ENCODE measurements around the gene RAB3IL1. TPM values are rescaled to one million over a fixed set of nuclear protein-coding genes. Genes with fewer than 3 reads are reported as not detected.
A peak's percentile ranks its signal among the peaks of the same experiment; 100 is the strongest.

The RAB3IL1 gene
- total RNA-seq, 1 experiment from 2014 or later, result 18.1 TPM

DNA sequence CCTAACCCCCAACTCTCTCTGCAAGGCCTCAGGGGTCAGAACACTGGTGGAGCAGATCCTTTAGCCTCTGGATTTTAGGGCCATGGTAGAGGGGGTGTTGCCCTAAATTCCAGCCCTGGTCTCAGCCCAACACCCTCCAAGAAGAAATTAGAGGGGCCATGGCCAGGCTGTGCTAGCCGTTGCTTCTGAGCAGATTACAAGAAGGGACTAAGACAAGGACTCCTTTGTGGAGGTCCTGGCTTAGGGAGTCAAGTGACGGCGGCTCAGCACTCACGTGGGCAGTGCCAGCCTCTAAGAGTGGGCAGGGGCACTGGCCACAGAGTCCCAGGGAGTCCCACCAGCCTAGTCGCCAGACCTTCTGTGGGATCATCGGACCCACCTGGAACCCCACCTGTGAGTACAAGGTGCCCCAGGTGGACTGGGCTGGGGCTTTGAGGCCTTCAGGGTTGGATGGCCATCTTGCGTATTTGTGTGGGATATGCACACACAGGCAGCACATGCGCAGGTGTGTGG, 32.7 kb upstream of the RAB3IL1 start, which contains the start of gene BEST1:
Gene BEST1, plus strand, starts transcription at position 317 of the 513 bp plus-strand sequence. CDS start 1,456 bp downstream, outside the sequence.
- no peaks in the 10 kb centered on the region for H3K9me2 ChIP-seq (ENCODE audit: insufficient read depth)
- CTCF ChIA-PET, result interaction anchor here (0.7 to 6.4 kb wide), 8 partner anchors 9 to 158 kb away, joined by 3 to 162 read pairs (median 8); partner anchors contain the start of genes FEN1 and TMEM258
- peak within 1 kb of the TSS; percentile 32 for H2AFZ ChIP-seq (ENCODE audit: low read depth, low read length, poor library complexity, severe bottlenecking)
- H3K4me1 ChIP-seq (ENCODE audit: control insufficient read depth in 1 of 2, insufficient read depth in 2 of 2, low read length in 2 of 2), result peaks cover 4 to 13% of the 10 kb centered on the region in 2 experiments; a peak in 2 of 4 replicates
- no peak within 1 kb of the TSS for H3K4me3 ChIP-seq (replicated peaks in 1 of 2; ENCODE audit: low read depth in 1 of 2, low read length in 2 of 2)
- no peaks in the 10 kb centered on the region for H3K79me2 ChIP-seq (ENCODE audit: insufficient read depth, low read length)
- POLR2A ChIA-PET, result interaction anchor here (0.6 to 5.5 kb wide), 14 partner anchors 12 to 162 kb away, joined by 3 to 60 read pairs (median 6); partner anchors contain the start of gene FTH1
- RAD21 ChIA-PET (ENCODE audit: low non-redundant PET in 1 of 2, low total read pairs in 2 of 2, uncharacterized antibody in 2 of 2, unreplicated experiment in 2 of 2), result interaction anchor here (0.7 kb wide), 2 partner anchors 35 to 42 kb away, joined by 4 to 13 read pairs; no protein-coding TSS in a partner anchor
- DNase-seq (ENCODE audit: low read depth, low spot score), result no peak
- intact Hi-C loops (cut with micrococcal nuclease), result no loop called here
- TSS peak; percentile 92 for BruUV-seq (replicated peaks)
- no peak within 1 kb of the TSS for H3K4me2 ChIP-seq (ENCODE audit: low read length)
- no peak for ATAC-seq
- H3K9me3 ChIP-seq (ENCODE audit: control insufficient read depth in 1 of 2, insufficient read depth in 1 of 2, low read depth in 1 of 2, low read length in 2 of 2), result no peaks in the 10 kb centered on the region
- H3K27ac ChIP-seq (ENCODE audit: low read depth, low read length), result no peak within 1 kb of the TSS
- no peak for TF ChIP-seq ATF3 (IDR thresholded peaks at IDR 0.05)
- no peaks in the 10 kb centered on the region for H3K36me3 ChIP-seq (ENCODE audit: control insufficient read depth in 1 of 2, insufficient read depth in 2 of 2, low read length in 2 of 2)
- no peak within 1 kb of the TSS for H3K9ac ChIP-seq (ENCODE audit: low read length)
- H3K27me3 ChIP-seq (ENCODE audit: insufficient read depth, low read length), result no peaks in the 10 kb centered on the region
- no peaks in the 10 kb centered on the region for H4K20me1 ChIP-seq (ENCODE audit: insufficient read depth)

DNA sequence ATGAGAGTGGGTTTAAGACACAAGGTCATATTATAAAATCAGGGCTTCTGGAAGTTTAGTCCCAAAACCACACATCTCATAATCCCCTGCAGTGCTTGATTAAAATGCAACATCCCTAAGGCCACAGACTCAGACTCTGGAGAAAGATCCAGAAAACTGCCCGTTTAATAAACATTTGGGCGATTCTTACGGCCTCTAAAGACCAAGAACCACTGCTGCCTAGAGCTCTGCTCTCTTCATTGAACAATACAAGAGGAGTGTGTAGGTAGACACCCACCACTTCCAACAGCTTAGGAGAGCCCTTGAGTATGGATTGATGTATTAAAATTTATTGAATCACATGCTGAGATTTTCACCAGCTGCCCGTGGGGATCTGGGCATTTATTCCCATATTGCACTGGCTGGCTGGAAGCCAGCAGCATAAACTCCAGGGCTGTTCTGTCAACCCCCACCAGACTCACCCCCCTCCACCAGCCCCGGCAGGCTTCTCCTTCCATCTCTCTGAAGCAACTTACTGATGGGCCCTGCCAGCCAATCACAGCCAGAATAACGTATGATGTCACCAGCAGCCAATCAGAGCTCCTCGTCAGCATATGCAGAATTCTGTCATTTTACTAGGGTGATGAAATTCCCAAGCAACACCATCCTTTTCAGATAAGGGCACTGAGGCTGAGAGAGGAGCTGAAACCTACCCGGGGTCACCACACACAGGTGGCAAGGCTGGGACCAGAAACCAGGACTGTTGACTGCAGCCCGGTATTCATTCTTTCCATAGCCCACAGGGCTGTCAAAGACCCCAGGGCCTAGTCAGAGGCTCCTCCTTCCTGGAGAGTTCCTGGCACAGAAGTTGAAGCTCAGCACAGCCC, 32.0 kb upstream of the RAB3IL1 start:
- Histone ChIP-seq H3K9me3 (ENCODE audit: control insufficient read depth in 1 of 2, insufficient read depth in 1 of 2, low read depth in 1 of 2, low read length in 2 of 2) (no peaks in the 10 kb centered on the region), H3K36me3 (ENCODE audit: control insufficient read depth in 1 of 2, insufficient read depth in 2 of 2, low read length in 2 of 2) (no peaks in the 10 kb centered on the region), H3K4me1 (ENCODE audit: control insufficient read depth in 1 of 2, insufficient read depth in 2 of 2, low read length in 2 of 2) (peaks cover 4 to 13% of the 10 kb centered on the region in 2 experiments; a peak in 2 of 4 replicates), H3K27me3 (ENCODE audit: insufficient read depth, low read length) (no peaks in the 10 kb centered on the region), H3K9me2 (ENCODE audit: insufficient read depth) (no peaks in the 10 kb centered on the region), H3K79me2 (ENCODE audit: insufficient read depth, low read length) (no peaks in the 10 kb centered on the region), H2AFZ (ENCODE audit: low read depth, low read length, poor library complexity, severe bottlenecking) (peak overlapping the region; percentile 32), H3K4me2 (ENCODE audit: low read length) (no peak overlapping the region), H3K4me3 (replicated peaks in 1 of 2; ENCODE audit: low read depth in 1 of 2, low read length in 2 of 2) (no peak overlapping the region), H4K20me1 (ENCODE audit: insufficient read depth) (no peaks in the 10 kb centered on the region), H3K27ac (ENCODE audit: low read depth, low read length) (no peak overlapping the region), H3K9ac (ENCODE audit: low read length) (no peak overlapping the region)
- intact Hi-C loops (cut with micrococcal nuclease), result loop anchor here (2.0 kb wide), 1 partner anchor 133 kb away; no protein-coding TSS in a partner anchor
- ATAC-seq (peak; percentile 65), DNase-seq (ENCODE audit: low read depth, low spot score) (peak; percentile 81)
- RAD21 ChIA-PET (ENCODE audit: low non-redundant PET in 1 of 2, low total read pairs in 2 of 2, uncharacterized antibody in 2 of 2, unreplicated experiment in 2 of 2), result interaction anchor here (0.7 to 1.1 kb wide), 3 partner anchors 34 to 104 kb away, joined by 4 to 13 read pairs (median 4); no protein-coding TSS in a partner anchor
- TF ChIP-seq CEBPB (IDR thresholded peaks at IDR 0.05; ENCODE audit: low read depth), result peak; percentile 96
- TF ChIP-seq SP1 (IDR thresholded peaks at IDR 0.05; ENCODE audit: low read depth), result peak; percentile 61; the same call in 1 of the 2 replicates
- TF ChIP-seq ELF1 (IDR thresholded peaks at IDR 0.05; ENCODE audit: borderline replicate concordance, low read depth), result no peak
- peak; percentile 54 for TF ChIP-seq POLR2AphosphoS5 (IDR thresholded peaks at IDR 0.05; ENCODE audit: low read depth, low read length)
- TF ChIP-seq POLR2A (IDR thresholded peaks at IDR 0.05; ENCODE audit: borderline replicate concordance, extremely low read depth, insufficient read depth, insufficient read length), result peak; percentile 20
- TSS peak; percentile 100 for BruUV-seq (replicated peaks)
- POLR2A ChIA-PET, result interaction anchor here (0.6 to 5.5 kb wide), 17 partner anchors 12 to 162 kb away, joined by 3 to 60 read pairs (median 5); partner anchors contain the start of gene FTH1
- CTCF ChIA-PET, result interaction anchor here (0.7 to 6.4 kb wide), 8 partner anchors 10 to 159 kb away, joined by 3 to 162 read pairs (median 8); partner anchors contain the start of genes FEN1 and TMEM258

Measured in HCT116 (cell line).